GM18907 (cell line): ENCODE measurements around the gene EMC10.
A peak's percentile ranks its signal among the peaks of the same experiment; 100 is the strongest.
"Not testable (repeated sequence)": the region's sequence is repeated elsewhere in the genome, so short reads cannot be mapped to it uniquely, and the experiment has no call there.

Source experiments
- ATAC-seq: cut with Tn5 transposase; IDR thresholded peaks from one replicate; pipeline ENCODE4 v1.9.1; 2021; ENCODE audit warnings: mild to moderate bottlenecking, moderate library complexity; ENCODE audit not compliant: unreplicated experiment

The EMC10 gene

DNA sequence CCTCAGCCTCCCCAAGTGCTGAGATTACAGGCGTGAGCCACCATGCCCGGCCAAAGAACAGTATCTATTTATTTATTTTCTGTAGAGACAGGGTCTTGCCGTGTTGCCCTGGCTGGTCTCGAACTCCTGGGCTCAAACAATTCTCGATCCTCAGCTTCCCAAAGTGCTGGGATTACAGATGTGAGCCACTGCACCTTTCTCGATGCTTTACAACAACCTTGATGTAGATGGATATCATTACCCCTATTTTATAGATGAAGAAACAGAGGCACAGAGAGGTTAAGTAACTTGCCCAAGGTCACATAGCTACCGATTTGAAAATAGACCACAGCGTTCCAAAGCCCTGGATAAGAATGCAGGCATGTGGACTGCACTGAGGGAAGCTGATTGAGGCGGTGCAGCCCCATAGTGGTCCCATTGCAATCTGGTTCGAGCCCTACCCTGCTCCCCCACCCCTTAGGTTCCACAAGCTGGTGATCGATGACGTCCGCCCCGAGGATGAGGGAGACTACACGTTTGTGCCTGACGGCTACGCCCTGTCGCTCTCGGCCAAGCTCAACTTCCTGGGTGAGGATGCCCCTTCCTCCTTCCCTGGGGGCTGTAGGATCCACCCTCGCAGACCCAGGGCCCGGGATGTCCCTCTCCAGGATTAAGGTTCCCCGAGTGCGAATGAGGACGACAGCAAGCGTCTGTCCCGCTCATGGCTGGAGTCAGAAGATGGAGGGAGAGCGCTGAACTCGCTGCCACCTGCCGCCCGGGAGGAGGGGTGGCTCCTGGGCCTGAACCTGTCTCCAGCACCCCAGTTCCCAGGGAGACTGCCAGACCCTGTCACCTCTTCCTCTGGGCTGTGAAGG, 25.7 kb upstream of the EMC10 start:
- no peak for ATAC-seq

DNA sequence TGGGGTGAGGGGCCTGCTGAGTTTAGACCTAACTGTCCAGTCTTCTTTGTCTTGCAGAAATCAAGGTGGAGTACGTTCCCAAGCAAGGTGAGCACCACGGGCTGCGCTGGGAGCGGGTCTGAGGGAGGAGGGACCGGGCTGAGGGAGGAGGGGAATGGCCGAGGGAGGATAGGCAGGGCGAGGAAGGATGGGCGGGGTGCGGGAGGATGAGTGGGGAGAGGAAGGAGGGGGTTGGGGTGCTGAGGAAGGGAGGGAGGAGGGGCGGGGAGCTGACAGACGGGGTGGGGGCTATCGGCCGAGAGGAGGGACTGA, 25.1 kb upstream of the EMC10 start:
- no peak for ATAC-seq

DNA sequence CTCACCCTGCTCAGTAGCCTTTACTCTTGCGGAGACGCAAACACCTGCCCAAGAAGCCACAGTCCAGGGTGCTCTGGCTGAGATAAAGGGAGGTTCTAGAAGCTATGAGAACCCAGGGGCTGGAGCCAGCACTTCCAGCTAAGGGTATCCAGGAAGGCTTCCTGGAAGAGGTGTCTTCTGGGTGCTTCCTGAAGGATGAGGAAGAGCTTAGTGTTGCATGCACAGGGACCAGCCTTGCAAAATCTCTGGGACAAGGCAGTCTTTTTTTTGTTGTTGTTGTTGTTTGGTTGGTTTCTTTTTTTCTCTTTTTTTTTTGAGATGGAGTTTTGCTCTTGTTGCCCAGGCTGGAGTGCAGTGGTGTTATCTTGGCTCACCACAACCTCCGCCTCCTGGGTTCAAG, 23.1 kb upstream of the EMC10 start:
- ATAC-seq: no peak

DNA sequence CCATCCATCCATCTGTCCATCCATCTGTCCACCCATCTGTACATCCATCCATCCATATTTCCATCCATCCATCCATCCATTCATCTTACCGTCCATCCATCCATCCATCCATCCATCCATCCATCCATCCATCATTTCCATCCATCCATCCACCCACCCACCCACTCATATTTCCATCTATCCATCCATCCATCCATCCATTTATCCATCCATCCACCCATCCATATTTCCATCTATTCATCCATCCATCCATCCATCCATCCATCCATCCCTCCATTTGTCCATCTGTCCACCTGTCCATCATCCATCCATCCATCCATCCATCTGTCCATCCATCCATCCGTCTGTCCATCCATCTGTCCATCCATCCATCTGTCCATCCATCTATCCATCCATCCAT, 20.3 kb upstream of the EMC10 start:
- ATAC-seq: no peak

DNA sequence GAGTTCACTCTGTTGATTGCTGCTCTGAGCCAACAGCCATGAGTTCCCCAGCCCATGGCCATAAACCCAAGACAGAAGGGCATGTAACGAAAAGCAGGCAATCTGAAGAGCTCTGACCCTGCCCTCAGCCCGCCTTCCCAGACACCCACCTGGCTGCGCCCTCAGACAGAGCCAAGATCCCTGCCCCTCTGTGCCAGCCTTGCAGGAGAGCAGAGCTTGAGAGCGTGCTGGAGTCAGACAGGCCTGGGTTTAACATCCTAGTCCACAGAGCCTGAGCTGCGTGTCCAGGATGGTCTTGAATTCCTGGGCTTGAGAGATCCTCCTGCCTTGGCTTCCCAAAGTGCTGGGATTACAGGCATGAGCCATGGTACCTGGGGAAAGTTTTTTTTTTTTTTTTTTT, 19.0 kb upstream of the EMC10 start:
- no peak for ATAC-seq

DNA sequence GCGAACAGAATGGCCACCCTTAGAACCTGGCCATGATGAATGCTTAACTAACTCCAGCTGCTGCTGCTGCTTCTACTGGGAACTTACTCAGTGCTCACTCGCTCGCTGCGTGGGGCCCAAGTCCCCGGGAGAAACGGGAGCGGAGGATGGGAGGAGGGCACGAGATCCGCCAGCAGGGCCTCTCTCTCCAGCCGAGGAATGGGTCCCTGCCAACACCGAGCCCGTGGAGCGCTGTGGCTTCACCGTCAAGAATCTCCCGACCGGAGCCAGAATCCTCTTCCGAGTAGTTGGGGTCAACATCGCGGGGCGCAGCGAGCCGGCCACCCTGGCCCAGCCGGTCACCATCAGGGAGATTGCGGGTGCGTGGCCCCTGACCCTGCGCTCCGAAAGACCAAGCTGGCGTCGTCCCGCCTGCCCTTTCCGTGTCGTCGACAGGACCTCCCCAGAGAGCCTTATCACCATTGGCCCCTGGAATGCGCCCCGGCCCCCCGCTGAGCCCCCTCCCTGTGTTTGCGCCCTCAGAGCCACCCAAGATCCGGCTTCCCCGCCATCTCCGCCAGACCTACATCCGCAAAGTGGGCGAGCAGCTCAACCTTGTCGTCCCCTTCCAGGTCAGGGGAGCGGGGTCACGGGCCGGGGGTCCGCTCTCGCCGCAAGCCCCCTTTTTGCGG, 17.8 kb upstream of the EMC10 start:
- no peak for ATAC-seq

DNA sequence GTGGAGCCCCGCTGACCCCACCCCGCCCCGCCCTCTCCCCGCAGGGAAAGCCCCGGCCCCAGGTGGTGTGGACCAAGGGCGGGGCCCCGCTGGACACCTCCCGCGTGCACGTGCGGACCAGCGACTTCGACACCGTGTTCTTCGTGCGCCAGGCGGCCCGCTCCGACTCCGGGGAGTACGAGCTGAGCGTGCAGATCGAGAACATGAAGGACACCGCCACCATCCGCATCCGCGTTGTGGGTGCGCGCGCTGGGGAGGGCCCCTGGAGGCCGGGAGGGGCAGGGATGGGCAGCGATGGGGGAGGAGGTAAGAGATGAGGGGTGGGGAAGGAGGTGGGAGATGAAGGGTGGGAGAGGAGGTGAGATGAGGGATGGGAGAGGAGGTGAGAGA, 17.2 kb upstream of the EMC10 start:
- ATAC-seq: no peak

DNA sequence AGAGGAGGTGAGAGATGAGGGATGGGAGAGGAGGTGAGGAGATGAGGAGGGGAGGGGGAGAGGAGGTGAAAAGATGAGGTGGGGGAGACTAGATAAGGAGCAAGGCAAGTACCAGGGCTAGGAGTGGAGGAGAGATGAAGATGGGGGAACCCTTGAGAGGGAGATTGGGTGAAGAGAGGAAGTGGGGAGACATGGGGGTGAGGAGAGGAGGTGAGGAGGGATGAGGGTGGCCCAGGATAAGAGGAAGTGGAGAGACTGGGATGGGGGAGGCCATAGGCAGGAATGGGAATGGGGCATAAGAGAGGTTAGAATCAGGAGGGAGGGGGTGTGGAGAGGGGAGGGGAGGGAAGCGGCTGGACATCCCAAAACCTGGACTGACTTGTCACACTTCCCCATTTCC, 16.7 kb upstream of the EMC10 start:
- ATAC-seq: no peak

DNA sequence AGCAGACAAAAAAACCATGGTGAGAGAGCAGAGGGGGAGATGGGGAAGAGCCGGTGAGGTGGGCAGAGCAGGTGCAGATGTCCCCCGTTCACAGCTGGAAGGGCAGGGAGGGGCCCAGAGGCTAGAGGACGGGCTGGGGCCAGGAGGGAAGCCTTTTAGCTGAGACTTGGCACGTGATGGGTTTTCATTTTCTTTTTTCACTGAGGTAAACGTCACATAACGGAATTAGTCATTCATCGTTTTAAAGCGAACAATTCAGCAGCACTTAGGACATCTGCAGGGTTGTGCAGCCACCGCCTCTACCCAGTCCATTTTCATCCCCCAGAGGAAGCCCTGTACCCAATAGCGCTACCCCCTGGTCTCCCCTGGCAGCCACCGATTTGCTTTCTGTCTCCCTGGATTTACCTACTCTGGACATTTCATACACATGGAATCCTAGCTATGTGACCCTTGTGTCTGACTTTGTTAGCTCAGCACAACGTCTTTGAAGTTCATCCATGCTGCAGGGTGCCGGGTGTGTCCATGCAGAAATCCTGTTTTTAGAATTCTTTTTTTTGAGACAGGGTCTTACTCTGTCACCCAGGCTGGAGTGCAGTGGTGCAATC, 16.0 kb upstream of the EMC10 start:
- ATAC-seq: peak; percentile 62

DNA sequence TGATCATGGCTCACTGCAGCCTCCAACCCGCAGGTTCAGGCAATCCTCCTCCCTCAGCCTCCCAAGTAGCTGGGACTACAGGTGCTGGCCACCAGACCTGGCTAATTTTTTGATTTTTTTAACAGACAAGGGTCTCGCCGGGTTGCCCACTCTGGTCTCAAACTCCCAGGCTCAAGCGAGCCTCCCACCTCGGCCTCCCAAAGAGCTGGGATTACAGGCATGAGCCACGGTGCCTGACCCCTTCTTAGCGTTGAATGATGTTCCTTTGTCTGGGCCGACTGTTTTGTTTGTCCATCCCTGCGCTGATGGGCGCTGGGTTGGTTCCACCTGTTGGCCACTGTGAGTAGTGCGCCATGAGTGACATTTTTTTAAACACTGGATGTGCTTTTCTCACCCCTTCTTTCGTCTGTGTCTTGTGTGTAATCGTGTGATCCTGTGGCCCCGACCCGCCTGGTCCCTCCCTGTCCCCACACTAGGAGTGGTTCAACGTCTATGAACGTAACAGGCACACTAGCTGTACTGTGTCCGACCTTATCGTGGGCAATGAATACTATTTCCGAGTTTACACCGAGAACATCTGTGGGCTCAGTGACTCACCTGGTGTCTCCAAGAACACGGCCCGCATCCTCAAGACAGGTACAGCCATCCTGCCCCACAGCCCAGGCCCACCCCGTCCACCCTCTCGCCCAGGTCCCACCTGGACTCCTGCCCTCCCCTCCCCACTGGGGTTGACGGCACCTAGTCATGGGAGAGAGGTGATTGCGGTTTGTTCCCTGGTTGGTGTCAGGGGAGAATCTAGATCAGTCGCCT, 15.0 kb upstream of the EMC10 start:
- ATAC-seq: no peak

DNA sequence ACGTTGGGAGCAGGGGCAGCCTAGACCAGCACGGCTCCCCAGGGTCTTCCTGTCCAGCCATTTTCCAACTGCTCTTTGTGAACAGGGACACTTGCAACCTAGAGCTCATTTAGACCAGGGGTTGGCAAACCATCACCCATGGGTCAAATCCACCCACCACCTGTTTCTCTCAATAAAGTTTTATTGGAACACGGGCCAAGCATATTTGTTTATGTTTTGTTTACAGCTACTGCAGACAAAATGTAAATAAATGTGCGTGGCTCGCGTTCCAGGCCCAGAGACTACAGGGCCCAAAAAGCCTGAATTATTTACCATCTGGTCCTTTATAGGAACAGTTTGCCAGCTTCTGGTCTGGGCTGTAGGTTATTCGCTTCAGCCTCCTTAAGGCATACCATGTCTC, 13.3 kb upstream of the EMC10 start:
- ATAC-seq: no peak

DNA sequence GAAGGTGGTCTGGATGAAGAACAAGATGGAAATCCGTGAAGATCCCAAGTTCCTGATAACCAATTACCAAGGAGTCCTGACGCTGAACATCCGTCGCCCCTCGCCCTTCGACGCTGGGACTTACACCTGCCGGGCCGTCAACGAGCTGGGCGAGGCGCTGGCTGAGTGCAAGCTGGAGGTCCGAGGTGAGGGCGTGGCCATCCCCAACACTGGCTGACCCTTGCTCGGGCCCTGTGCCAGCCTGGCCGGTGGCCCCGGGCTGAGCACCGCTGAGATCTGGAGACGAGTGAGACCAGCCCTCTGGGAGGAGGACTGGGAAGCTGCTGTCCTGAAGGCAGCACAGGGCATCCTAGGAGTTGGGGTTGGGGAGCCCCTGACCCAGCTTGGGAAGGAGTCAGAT, 12.0 kb upstream of the EMC10 start:
- no peak for ATAC-seq

DNA sequence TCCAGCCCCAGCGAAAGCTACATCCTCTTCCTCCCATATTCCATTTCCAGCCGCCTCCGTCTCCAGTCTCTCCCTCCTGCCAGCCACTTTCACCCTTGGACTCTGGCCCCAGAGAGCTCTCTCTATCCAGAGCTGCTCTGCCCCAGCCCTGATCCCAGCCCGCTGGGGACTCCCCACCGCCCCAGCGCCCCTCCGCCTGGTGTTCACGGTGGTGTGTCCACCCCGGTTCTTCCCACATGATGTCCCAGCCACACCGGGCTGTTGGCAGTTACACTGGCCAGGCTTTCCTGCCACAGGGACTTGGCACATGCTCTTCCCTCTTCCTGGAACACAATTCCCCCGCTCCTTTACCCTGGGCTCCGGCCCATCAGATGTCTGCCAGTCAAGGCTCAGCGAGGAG, 11.3 kb upstream of the EMC10 start:
- no peak for ATAC-seq

DNA sequence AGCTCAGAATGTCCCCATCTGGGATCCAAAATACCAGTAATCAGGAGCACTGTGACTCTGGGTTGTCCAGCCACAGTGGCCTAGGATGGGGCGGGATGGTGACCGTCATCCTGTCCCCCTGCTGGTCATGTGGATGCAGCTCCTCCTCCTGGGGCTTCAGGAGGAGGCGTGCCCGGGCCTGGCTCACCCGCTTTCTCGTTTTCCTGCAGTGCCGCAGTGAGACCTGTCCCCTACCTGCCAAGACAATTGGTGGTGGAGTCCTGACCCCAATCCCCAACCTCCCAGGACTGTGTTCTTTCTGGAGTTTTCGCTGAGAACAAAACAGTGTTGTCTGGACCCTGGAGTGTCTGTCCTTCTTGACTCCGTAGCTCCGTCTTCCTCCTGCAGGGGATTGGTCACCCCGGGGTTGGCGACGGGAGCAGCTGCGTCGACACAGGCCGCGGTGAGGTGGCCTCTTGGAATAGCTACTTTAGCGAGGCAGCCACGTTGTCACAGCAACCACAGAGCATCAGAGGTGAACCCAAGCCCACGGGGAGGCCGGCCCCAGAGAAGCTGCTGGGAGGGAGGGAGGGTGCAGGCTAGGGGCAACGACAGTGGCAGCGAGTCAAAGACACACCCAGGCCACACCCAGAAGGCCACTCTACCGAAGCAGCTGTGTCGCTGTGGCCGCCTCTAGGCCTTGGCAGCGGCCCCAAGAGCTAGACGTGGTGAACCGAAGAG, 10.2 kb upstream of the EMC10 start:
- no peak for ATAC-seq

DNA sequence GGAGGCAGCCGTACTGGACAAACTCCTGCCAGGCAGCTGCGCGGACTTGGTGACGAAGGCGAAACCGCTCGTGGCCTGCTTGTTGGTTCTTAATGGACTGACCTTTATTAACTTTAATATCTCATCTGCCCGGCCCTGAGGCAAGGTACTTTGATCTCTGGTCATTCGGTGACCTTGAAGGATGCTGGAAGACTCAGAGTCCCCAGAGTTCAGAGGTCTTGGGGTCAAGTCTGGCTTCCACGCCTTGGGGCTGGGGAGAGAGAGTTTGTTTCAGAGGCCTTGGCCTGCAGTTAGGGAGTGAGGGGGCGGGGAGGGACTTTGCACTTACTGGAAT, 9.6 kb upstream of the EMC10 start:
- ATAC-seq: no peak

DNA sequence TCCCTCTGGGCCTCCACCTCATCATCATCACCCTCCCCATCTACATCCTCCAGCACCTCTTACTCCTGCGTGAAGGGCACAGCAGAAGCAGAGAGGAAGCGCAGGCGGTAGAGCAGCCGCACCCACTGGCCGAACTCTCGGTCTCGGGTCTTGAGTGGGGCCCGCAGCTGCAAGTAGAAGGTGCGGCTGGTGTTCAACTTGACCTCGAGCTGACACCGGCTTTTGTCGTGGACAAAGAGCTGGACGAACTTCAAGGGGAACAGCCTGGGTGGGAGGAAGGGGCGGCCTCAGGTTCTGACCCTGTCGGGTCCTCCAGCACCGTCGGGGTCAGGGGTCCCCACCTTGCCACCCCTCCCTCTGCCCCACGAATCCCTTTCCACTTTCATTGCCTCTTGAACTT, 8.7 kb upstream of the EMC10 start:
- ATAC-seq: no peak

DNA sequence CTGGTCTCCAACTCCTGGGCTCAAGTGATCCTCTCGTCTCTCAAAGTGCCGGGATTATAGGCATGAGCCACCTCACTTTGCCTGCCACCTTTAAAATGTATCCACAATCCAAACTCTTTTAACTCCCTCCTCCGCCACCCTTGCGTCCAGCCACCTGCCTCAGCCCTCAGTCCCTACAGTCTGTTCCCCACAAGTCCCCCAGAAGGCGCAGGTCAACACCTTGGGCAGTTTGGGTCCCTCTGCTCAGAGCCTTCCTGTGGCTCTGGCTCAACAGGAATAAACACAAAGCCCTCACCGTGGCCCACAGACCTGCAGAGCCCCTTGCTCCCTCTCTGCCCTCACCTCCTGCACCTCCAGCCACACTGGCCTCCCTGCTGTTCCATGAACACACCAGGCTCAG, 7.5 kb upstream of the EMC10 start:
- no peak for ATAC-seq

DNA sequence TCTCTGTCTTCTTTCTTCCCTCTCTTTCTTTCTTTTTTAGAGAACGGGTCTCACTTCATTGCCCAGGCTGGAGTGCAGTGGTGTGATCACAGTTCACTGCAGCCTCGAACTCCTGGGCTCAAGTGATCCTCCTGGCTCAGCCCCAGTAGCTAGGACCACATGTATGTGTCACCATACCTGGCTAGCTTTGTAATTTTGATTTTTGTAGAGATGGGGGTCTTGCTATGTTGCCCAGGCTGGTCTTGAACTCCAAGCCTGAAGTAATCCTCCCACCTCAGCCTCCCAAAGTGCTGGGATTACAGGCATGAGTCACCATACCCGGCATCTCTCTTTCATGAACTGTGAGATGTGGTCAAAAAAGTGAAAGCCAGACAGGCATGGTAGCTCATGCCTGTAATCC, 3.0 kb upstream of the EMC10 start:
- ATAC-seq: not testable (repeated sequence)

DNA sequence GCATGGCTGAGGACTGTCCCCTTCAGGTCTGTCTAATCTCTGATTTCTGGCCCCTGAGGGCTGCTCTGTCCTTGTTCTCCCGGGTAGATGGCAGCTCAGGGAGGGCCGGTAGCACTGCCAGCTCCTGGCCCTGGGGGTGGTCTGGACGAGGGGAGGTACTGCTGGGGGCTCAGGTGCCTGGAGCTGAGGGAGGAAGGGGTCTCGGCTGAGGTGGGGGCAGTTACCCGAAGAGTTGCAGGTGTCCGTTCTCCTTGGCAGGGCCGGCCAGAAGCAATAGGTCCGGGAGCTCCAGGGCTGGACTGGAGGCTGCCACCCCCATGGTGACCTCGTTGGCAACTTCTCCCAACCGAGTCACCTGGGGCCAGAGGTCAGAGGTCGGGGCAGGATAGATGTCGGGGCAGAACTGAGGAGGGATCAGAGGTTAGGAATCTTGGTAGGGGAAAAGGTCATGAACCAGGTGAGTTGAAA, 1.2 kb upstream of the EMC10 start:
- ATAC-seq: no peak

DNA sequence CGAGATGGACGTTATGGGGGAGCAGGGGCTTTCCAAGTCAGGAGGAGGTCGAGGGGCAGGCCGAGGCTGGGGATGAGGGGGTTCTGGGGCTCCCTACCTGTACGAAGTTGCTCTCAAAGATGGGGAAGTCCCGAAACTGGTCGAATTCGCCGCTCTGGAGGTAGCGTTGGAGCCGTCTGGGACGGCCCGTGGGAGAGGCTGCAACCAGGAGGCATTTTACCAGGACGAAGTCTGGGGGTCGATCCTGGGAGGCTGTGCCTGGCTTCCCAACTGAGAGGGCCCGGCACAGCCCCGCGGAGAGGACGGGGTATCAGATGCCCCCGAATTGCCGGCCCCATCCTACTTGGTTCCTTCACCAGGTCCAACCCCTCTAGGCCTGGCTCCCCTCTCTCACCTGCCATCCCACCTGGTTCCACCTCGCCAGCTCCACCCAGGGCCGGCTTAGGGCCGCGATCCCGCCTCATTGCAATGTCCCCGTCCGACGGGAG, 527 bp upstream of the EMC10 start:
- ATAC-seq: peak; percentile 7

DNA sequence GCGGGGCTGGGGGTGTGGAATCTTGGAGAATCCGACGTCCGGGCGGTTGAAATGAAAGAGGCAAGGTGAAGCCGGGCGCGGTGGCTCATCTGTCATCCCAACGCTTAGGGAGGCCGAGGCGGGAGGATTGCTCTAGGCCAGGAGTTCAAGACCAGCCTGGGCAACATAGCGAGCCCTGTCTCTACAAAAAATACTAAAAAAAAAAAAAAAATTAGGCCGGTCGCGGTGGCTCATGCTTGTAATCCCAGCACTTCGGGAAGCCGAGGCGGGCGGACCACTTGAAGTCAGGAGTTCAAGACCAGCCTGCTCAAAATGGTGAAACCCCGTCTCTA, 566 bp downstream of the EMC10 start:
- no peak for ATAC-seq
